Stimulated activated CD4-positive, alpha-beta T cell treated with anti-CD3 and anti-CD28 coated beads, Interleukin-2, amount 100 ng/mL, for 4 hours (primary cell): ENCODE data around the gene OTUD5.
A peak's percentile ranks its signal among the peaks of the same experiment; 100 is the strongest.
"Not testable (repeated sequence)": the region's sequence is repeated elsewhere in the genome, so short reads cannot be mapped to it uniquely, and the experiment has no call there.

Source experiments
- DNase-seq: peaks from one replicate; pipeline ENCODE4 v3.0.0-alpha.2; 2020; ENCODE audit warnings: low read depth

Gene OTUD5

DNA sequence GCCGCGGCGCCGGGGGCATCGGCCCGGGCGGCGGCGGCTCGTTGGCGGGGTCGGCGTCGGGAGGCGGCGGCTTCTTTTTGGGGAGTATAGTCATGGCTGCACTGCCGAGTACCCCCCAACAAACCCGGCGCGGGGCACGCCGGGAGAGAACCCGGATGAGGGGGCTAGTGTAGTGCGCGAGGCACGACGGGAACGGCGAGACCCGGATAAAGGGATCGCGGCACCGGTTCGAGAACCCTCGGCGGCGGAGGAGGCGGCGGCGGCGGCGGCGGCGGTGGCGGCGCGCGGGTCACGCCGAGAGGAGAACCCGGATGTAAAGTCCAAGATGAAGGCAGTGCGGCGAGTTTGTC is at the start of gene OTUD5:
Gene OTUD5, minus strand, starts transcription at position 131 of the 350 bp plus-strand sequence. Its CDS starts 37 bp downstream, at position 94.
- peak; percentile 56 for DNase-seq

GRCh38 chrX:49003696-49004095 is 46.3 kb upstream of the OTUD5 start:
- DNase-seq: no peak

- DNase-seq: peak; percentile 62
These were observed 44.9 kb upstream of the OTUD5 start, which contains the start of gene GRIPAP1 for GRCh38 chrX:49002091-49002935. GRIPAP1 (minus strand) TSS chrX:49002264; CDS start chrX:49002229, 35 bp downstream.

DNA sequence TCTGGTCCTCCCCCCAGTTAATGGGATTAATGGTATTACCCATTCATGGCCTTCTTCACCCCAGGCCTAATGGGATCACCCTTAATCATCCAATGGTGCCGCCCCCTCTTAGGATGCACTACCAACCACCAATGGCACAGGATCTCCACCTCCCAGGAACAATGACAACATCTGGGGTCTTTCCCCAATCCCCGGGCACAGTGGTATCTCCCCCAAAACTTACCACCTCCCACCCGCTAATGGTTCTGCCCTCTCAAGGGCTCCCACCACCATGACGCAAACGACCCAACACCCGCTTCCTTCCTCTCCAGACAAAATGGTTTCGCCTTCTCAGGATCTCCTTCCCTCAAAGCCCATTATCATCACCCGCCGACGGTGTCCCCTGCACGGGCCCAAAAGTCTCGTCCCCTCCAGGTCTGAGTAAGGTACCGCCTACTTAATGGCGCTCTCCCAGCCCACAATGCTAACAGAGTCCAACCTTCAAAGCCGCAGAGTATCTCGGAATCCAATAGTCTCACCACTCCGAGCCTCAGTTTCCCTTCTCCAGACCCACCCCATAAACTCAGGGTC is 44.2 kb upstream of the OTUD5 start:
- DNase-seq: peak; percentile 24

DNA sequence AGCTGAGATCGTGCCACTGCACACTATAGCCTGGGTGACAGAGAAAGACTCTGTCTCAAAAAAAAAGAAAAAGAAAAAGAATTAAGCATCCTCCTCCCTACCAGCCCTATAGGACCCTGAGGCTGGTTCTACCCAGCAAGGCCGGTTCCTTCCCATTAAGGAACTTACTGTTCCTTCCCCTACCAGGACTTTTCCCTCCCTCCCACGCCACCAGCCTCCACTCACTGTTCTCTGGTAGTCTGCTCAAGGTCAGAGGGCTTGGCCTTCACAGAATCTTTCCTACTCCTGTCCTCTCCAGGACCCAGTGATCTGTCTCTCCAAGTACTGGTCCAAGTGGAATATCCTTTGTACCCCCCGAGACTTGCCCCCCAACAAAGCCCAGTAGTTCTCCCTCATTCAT is 43.2 kb upstream of the OTUD5 start:
- no peak for DNase-seq

- peak; percentile 10 for DNase-seq
These were observed 41.6 kb upstream of the OTUD5 start for GRCh38 chrX:48999030-48999429.

GRCh38 chrX:48998391-48998790 is 41.0 kb upstream of the OTUD5 start:
- DNase-seq: no peak

DNA sequence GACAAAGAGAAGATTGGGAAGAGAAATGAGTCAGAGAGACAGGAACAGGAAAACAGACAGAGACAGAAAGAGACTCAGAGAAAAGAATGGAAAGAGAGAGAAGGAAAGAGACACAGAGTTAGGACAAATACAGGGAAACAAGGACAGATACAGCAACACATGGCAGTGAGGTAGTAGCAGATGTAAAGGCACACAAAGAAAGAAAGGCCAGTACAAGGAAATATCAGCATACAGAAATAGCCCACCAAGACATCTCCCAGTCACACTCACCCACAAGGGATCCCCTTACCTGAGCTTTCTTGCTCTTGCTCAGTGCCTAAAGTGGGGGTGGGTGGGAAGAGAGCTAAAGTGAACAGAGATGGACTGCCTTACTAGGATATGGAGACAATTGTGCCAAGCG is 40.5 kb upstream of the OTUD5 start:
- no peak for DNase-seq

DNA sequence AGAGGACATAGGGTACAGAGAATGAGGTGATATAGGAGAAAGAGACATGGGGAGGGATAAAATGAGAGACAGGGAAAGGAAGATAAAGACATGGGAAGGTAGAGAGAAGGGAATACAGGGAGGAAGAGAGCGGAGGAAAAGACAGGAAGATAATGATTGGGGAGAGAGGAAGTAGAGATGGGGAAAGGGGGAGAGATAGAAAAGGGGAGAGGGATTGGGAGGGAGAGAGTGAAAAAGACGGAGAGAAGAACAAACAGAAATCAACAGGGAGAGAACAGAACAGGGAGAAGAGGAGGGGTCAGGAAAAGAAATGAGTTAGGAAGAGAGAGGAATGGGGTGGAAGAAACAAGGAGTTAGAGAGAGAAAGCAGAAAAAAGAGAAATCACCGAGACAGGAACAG is 40.0 kb upstream of the OTUD5 start:
- no peak for DNase-seq

GRCh38 chrX:48996969-48997368 is 39.6 kb upstream of the OTUD5 start:
- no peak for DNase-seq

GRCh38 chrX:48992341-48992740 is 34.9 kb upstream of the OTUD5 start:
- no peak for DNase-seq

DNA sequence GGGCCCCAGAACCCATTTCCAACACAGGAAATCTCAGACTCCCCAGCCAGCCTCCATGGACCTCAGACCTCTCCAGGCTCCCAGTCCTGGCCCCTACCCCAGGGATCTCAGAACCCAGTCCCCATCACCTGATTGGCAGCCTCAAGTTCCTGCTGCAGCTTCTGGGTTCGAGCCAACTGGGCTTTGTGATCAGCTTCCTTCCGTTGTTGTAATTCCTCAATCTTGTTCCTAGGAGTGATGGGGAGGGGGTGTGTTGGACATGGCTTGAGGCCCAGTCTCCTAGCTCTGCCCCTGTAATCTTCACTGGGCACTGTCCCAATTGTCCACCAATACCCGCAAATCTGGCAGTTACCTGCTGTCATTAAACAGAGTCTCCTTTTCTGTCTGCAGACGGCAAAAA is 32.1 kb upstream of the OTUD5 start:
- no peak for DNase-seq

DNA sequence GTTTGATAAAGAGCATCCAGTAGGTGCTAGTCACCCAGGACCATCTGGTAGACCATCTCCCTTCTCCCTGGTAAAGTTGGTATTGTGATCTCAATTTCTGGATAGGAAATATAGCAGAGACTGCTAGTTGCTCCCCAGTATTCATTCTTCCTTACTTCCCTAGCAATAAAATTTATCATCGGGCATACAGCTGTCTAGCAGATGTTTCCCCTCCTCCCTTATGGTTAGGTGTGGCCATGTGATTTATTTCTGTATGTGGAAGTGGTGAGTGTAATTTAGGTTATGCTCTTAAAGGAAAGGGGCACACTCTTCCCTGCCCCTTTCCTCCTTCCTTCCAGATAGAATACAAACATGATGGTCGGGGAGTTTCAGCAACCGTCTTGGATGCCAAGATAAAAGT is 26.5 kb upstream of the OTUD5 start:
- DNase-seq: no peak

- DNase-seq: no peak
These were observed 25.7 kb upstream of the OTUD5 start for GRCh38 chrX:48983081-48983480.

GRCh38 chrX:48981178-48981577 is 23.8 kb upstream of the OTUD5 start:
- DNase-seq: no peak

DNA sequence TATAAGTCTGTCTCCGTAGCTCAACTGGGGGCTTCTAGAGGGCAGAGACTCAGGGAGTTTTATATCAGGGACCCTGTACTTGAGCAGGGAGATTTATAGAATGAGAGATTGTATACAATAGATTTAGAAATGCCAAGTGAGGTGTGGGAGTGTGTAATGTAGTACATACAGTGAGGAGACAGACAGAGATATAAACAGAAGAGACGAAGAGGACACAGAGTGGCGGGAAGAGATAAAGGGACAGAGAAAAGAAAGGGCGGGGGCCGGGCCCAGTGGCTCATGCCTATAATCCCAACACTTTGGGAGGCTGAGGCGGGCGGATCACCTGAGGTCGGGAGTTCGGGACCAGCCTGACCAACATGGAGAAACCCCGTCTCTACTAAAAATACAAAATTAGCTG is 22.9 kb upstream of the OTUD5 start:
- DNase-seq: not testable (repeated sequence)

DNA sequence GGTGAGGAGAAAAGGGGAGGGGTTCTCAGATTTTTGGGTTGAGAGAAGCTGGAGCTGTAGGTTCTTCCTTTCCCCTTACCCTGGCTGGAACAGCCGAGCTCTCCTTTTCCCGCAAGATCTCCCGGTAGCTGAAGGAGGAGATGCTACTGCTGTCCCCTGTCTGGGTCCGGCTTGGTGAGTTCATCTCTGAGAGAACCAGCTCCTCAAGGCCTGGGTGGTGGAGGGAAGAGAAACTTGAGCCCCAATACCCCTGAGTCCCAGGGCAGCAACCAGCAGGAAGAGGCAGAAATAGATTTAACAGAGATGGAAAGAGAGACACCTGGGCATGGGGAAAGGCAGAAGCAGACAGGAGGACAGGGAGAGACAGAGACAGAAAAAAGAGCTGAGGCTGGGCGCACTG is 20.8 kb upstream of the OTUD5 start:
- DNase-seq: no peak

- no peak for DNase-seq
These were observed 18.7 kb upstream of the OTUD5 start for GRCh38 chrX:48976086-48976485.

GRCh38 chrX:48975541-48975940 is 18.1 kb upstream of the OTUD5 start:
- no peak for DNase-seq

DNA sequence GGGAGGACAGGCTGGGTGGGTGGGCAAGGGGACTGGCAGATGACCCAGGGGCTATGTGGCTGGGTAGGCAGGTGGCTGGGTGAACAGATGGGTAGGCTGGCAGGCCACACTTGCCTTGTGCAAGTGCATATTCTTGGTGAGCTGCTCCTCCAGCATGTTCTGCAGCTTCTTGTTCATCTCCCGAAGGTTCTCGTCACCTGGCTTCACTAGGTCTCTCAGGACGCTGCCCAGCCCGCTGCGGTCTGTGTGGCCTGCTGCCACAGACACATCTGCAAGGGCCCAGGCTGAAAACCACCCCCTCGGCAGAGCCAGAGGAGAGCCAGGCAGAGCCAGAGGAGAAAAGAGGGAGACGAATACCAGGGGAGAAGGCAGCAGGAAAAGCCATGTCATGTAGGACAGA is 17.6 kb upstream of the OTUD5 start:
- no peak for DNase-seq

DNA sequence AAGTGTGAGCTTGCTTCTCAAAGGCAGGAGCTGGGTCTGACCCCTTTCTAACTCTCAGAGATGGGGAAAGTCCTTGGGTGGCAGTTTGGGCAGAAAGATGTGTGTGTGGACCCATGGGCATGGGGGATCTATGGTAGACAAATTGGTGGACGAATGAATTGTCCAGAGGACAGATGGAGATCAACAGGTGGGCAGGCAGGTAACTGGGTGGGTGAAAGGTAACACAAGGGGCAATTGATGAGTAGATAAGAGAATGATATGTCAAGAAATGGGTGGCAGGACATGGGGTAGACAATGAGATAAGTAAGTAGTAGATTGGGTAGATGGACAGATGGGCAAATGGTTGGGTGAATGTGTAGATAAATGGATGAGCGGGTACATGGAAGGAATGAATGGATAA is 17.2 kb upstream of the OTUD5 start:
- DNase-seq: no peak

DNA sequence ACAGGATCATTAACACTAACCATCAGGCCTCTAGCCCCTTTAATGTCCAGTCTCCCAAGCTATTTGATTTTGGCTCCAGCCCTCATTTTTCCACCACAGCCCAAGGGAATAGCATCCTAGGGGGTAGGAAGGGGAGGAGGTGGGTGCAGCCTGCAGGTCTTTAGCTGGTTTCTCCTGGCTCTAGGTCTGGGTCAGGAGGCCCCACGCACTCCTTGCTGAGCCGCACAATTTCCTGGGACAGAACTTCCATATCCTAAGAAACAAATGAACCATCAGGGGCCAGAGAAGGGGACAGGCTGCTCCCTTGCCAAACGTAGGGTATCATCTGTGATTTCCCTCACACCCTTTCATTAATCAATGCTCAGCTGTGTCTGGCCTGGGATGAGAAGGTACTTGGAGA is 16.6 kb upstream of the OTUD5 start:
- DNase-seq: no peak

DNA sequence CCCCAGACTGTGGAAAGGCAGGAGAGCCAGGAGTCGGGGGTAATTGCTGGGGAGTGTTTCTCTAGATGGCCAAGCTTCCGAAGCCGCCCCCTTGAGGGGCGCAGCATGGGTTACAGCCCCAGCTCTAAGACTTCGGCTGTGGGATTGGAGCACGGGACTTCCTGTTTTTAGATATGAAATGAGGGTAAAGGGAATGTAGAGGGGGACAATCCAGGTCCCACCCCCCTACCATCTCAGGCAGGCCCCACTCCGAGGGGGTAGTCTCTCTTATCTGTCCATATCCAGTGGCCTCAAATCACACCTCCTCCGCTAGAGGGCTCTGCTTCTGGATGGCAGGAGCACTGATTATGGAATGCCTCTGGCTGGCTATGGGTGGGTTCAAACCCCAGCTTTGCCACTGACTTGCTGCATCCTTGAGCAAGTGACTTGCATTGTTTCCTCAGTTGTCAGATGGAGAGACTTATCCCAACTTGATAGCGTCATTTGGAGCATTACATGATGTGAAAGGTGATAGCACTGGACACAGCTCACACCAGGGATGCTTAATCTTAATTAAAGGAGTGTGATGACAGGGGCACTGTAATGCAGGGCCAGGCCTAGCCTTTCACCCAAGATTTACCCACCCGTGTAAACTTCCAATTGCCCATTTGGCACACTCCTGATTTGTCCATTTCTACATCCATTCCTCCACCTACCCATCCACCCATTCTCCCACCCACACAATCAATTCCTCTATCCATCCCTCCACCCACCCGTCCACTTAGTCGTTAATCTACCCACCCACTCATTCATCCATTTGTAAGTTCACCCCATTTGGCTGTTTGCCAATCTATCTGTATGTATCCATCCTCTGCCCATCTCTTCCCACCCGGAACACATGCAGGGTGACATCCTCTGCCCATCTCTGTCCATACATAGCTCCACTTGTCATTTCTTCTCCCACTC is 15.1 kb upstream of the OTUD5 start:
- no peak for DNase-seq
